ENCODE results near the gene MGMT.

MGMT gene

GRCh38 chr10:129520440-129521080 is 53.5 kb downstream of the MGMT start:
- no peak for DNase-seq (ENCODE audit: low read depth in 2 of 2)

DNA sequence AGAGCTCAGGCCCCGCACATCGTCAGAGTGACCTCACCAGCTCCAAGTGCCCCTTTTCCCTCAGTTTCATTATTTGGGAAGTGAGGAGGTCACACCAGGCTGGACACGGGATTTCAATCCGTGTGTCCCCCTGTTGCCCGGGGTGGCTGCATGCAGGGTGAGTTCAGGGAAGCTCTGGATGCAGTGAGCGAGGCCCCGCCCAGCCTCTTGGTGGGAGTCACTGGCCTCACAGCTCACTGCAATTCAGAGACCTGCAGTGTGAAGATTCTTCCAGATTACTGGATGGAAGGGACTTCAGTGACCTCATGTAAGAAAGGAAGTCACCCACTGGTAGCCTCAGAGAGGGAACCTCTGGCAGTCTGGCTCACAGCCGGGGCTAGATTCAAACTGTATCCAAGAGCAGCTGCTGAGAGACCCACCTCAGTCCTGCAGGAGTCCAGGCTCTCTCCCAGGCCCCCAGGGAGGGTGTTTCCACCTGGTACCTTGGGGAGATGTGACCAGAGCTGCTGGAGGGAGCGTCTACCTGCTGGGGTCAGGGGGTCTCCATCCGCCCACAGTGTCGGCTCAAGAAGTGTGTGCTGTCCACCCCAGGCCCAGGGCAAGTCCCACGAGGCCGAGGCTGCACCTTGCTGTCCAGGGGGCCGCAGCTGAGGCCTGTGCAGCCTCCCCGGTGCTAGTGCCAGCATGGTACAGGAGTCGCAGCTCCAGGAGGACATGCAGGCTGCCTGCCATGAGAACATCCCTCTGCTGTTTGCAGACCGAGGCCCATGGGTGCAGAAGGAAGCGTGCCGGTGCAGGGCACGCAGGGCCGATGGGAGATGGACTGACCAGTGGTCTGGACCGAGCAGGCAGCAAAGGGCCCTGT is 54.4 kb downstream of the MGMT start:
- no peak for DNase-seq (ENCODE audit: low read depth in 2 of 2)

GRCh38 chr10:129522041-129522585 is 55.1 kb downstream of the MGMT start:
- no peak for DNase-seq (ENCODE audit: low read depth in 2 of 2)

DNA sequence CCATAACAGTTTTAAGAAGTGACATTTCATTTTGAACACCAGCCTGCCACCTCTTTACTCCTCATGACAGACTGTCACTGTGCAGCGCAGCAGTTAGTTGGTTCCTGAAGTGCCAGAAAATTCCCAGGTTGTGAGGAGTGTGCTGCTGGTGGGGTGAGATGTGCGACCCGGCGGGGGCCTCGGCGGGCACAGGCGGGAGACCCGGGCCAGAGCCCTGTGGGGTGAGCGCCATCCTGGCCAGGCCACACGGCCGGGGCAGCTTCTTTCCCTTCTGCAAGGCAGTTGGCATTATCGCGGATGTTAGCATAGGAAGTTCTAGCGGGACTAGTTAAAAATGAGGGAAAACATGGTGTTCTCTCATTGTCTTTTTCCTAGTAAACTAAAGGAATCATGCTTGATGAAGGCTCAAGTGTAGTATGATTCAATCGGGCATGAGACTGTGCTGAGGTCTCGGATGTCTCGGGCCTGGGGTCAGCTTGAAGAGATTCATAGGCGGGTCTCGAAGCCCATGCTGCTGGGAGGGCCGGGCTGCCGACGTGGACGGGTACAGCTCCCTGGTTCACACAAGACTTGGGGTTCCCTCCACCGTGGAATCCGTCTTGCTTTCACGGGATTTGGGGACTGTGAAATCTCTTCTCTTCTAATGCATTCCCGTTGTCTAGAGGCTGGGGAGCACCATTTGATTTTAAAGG is 56.1 kb downstream of the MGMT start:
- no peak for DNase-seq (ENCODE audit: low read depth in 2 of 2)

DNA sequence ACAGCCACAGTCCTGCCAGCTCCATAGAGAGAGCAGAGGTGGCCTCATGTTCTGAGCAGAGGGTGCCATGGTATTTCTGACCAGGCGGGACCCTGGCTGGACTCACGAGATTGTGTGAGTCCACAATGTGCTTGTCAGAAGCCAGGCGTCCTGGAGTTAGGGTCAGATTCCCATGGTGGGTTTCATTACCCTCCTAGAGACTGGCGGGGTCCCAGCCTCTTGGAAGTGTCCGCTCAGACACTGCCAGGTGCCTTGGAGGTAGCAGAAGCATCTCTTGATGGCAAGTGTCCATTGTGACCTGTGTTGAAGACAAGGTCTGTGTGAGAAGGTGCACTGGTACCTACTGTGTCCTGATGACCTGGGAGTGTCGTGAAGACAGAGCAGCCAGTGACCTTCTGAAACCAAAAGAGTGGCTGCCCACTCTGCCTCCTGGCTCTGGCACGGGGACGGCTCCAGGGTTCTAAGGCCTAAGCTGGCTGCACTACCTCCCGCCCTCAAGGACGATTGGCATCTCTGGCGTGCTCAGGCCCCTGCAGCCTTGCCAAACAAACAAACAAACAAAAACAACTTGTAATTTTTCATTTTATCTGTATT is 56.8 kb downstream of the MGMT start:
- no peak for DNase-seq (ENCODE audit: low read depth in 2 of 2)

- no peak for DNase-seq (ENCODE audit: low read depth in 2 of 2)
Observed at GRCh38 chr10:129524936-129525335, 57.9 kb downstream of the MGMT start.

DNA sequence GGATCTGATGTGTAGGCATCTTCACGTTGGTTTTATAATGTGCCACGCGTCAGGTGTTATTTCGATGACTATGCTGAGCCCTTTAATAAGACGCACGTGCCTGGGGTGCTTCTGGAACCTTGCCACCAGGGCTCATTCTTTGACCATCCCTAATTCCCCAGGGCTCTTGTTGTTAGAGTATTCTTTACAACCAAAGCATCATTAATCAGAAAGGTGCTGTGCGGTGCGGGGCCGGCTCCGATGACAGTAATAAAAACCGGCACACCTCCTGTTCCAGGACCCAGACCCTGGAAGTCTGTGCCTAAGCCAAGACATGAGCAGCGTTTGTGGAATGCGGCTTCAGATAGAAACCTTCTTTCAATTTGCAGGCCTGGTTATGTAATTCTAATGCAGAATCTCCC is 58.4 kb downstream of the MGMT start:
- no peak for DNase-seq (ENCODE audit: low read depth in 2 of 2)

DNA sequence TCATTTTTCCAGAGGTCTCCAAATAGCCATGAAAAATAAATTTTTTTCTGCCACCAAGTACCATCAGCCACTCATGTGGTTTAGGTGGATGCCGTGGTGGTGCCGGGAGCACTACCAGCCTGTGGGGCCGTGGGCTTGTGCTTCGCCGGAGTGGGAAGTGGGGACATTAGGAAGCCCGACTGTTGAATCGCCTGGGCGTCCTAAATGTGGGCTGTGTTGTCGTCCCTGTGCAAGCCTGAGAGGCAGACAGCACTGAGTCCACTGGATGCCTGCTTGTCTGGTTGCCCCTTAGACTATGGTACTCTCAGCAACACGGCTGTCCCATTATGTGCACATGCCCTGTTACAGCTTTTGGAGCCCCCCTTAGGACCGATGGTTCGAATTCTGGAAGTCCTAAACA is 59.9 kb downstream of the MGMT start:
- no peak for DNase-seq (ENCODE audit: low read depth in 2 of 2)

GRCh38 chr10:129528376-129528978 is 61.4 kb downstream of the MGMT start:
- no peak for DNase-seq (ENCODE audit: low read depth in 2 of 2)

GRCh38 chr10:129530581-129530980 is 63.5 kb downstream of the MGMT start:
- no peak for DNase-seq (ENCODE audit: low read depth in 2 of 2)

- no peak for DNase-seq (ENCODE audit: low read depth in 2 of 2)
Observed at GRCh38 chr10:129531195-129531968, 64.3 kb downstream of the MGMT start.

GRCh38 chr10:129531969-129532660 is 65.1 kb downstream of the MGMT start:
- no peak for DNase-seq (ENCODE audit: low read depth in 2 of 2)

GRCh38 chr10:129532838-129533237 is 65.8 kb downstream of the MGMT start:
- DNase-seq (ENCODE audit: low read depth in 2 of 2), result no peak

GRCh38 chr10:129533281-129533680 is 66.2 kb downstream of the MGMT start:
- no peak for DNase-seq (ENCODE audit: low read depth in 2 of 2)

- DNase-seq (ENCODE audit: low read depth in 2 of 2), result no peak
Observed at GRCh38 chr10:129534826-129535225, 67.8 kb downstream of the MGMT start.

DNA sequence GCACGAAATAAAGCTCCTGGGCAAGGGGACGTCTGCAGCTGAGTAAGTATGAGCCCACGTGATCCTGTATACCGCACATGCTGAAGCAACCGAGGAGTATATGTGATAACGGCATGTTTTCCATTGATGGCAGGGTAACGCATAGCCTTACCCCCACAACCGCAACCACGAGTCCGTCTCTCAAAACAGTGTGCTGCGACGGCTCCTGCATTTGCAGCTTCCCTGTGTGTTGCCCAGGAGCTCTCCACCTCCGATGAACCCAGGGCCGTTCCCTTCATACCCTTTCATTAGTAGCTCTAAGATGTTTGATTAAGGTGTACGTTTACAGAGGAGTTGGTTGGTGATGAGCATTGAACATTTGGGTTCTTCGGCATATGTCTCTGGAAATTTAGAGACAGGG is 69.3 kb downstream of the MGMT start:
- DNase-seq (ENCODE audit: low read depth in 2 of 2), result no peak

- no peak for DNase-seq (ENCODE audit: low read depth in 2 of 2)
Observed at GRCh38 chr10:129537151-129537550, 70.1 kb downstream of the MGMT start.

DNA sequence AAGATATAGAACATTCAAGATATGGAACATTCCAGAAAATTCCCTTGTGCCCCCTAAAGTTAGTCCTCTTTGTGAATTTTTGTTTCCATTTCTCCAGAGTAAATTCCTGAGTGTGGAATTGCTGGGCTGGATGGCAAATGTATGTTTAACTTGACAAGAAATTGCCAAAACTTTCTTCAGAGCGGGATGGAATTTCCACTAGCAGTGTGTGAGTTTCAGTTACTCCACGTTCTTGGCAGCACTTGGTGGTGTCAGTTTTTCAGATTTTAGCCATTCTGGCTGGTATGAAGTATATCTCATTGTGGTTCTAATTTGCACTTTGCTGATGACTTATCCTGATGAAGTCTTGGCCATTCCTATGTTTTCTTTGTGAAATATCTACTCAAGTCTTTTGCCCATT is 71.2 kb downstream of the MGMT start:
- DNase-seq (ENCODE audit: low read depth in 2 of 2), result no peak

DNA sequence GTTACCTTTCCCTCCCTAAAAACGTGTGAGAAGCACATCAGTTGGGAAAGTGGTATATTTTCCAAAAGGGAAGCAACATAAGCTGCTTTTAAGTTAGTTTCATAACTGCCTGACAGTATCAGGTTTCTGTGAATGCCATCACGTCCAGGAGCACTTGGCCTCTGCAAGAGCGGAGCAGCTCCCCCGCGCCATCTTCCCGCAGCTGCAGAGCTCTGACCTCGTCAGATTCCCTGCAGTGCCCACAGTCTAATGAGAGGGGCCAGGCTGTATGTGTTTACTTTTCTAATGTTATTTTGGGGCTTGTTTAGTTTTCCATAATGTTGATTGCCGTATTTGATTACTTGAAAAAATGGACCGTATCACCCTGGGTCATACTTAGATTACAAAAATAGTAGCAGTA is 74.2 kb downstream of the MGMT start:
- no peak for DNase-seq (ENCODE audit: low read depth in 2 of 2)

DNA sequence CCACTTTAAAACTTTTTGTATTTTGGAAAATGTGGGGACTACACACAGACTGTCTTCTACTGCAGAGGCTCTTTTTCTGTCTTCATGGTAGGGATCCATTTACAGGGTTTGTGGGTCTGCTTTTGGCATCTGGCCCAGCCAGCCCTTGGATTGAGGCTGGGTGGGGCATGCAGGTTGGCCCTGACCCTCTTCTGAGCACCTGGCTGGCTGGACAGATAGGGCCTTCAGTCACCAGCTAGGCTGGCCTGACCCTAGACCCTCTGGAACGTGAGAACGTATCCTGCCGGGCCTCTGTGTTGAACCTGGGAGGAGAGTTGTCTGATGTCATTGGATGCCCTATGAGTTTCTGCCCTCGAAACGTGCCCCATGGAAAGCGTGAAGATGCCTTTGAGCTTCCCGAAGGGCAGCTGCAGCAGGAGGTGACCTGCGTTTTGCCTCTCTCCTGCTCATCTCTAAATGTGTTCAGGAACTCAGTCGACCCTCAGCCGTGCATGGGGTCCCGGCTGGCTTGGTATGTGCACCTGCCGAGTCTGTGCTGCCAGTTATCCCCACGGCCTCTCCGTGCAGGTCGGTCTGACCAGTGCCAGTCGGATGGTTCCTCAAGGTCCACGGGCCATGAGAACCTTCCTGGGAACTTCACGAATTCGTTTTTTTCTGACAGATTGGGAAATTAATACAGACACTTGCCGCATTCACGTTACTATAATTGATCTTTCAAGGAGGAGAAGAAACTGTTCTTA is 74.9 kb downstream of the MGMT start:
- DNase-seq (ENCODE audit: low read depth in 2 of 2), result no peak
